ENCODE results near the gene FGF12. TPM values are rescaled to one million over a fixed set of nuclear protein-coding genes. Genes with fewer than 3 reads are reported as not detected.

The FGF12 gene
- total RNA-seq, 4 donors from 2014 or later = 1.0 to 4.4 (median 1.3) TPM; not detected in 1

DNA sequence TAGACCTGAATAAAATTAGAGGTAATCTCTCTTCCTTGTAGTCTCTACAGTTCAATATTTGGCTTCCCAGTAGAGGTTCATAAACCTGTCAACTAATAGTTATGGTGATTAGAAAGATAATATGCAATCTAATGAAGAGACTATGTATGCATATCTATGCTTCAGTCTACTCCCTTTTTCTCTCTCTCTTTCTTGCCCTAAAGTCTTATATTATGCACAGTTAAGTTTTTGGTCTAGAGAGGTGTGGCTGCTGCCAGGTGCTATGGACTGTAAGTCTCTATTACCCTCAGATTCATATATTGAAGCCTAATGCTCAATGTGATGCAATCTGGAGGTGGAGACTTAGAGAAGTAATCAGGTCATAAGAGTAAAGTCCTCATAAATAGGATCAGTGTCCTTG is 413.7 kb downstream of the FGF12 start:
- Histone ChIP-seq H3K4me1 (no peaks in the 10 kb centered on the region), H3K27ac (no peak overlapping the region), H3K27me3 (no peaks in the 10 kb centered on the region), H3K4me3 (no peak overlapping the region), H3K36me3 (no peaks in the 10 kb centered on the region), H3K9me3 (no peaks in the 10 kb centered on the region)
- intact Hi-C loops (cut with DNase I; ENCODE audit: low total_unique reads) = no loop called here
- TF ChIP-seq POLR2A (IDR thresholded peaks at IDR 0.05) = no peak
- TF ChIP-seq, protein P1, sequence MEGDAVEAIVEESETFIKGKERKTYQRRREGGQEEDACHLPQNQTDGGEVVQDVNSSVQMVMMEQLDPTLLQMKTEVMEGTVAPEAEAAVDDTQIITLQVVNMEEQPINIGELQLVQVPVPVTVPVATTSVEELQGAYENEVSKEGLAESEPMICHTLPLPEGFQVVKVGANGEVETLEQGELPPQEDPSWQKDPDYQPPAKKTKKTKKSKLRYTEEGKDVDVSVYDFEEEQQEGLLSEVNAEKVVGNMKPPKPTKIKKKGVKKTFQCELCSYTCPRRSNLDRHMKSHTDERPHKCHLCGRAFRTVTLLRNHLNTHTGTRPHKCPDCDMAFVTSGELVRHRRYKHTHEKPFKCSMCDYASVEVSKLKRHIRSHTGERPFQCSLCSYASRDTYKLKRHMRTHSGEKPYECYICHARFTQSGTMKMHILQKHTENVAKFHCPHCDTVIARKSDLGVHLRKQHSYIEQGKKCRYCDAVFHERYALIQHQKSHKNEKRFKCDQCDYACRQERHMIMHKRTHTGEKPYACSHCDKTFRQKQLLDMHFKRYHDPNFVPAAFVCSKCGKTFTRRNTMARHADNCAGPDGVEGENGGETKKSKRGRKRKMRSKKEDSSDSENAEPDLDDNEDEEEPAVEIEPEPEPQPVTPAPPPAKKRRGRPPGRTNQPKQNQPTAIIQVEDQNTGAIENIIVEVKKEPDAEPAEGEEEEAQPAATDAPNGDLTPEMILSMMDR (IDR thresholded peaks at IDR 0.05) = no peak
- no peak for DNase-seq

DNA sequence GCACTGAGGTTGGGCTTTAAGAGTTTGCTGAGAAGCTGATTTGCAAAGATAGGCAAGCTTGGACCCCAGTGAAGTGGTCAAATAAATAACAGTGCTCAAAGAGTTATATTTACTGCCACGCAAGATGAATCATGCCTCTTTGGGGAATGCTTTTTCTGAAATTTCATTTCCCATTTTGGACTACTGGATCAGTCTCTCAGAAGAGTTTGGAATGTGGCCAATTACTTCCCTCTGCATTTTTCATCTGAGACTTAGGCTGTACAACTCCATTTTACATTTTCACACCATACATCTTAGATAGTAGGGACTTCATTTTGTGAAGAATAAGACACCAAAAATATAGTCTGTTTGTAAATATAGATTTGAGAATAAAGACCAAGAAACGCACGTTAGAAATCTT is 419.7 kb downstream of the FGF12 start:
- no peak overlapping the region for H3K4me3 ChIP-seq
- no peak for DNase-seq
- H3K9me3 ChIP-seq = no peaks in the 10 kb centered on the region
- no peak for TF ChIP-seq POLR2A (IDR thresholded peaks at IDR 0.05)
- TF ChIP-seq, protein P1 (IDR thresholded peaks at IDR 0.05) = no peak
- H3K27ac ChIP-seq = no peak overlapping the region
- H3K4me1 ChIP-seq = no peaks in the 10 kb centered on the region
- H3K36me3 ChIP-seq = no peaks in the 10 kb centered on the region
- no peaks in the 10 kb centered on the region for H3K27me3 ChIP-seq
- intact Hi-C loops (cut with DNase I; ENCODE audit: low total_unique reads) = no loop called here

DNA sequence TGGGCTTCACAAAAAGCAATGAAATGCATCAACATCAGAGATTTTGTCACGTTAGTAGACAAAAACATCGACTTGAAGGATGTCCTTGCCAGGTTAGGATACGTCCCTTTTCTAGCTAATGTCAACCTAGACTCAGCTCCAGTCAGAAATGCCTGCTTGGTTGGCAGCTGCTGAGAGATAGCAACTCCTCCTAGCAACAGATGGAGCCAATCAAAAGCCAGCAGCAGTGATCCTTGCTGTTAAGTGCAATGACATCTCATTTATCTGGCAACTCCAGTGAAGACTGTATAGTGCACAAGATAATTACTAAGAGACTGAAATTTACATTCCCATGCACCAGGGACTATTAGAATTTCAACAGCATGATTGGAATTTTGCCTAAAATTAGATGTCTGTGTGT is 424.1 kb downstream of the FGF12 start:
- TF ChIP-seq, protein P1 (IDR thresholded peaks at IDR 0.05) = no peak
- no peak for TF ChIP-seq POLR2A (IDR thresholded peaks at IDR 0.05)
- H3K36me3 ChIP-seq = no peaks in the 10 kb centered on the region
- no peak overlapping the region for H3K4me3 ChIP-seq
- H3K4me1 ChIP-seq = no peaks in the 10 kb centered on the region
- no peaks in the 10 kb centered on the region for H3K9me3 ChIP-seq
- DNase-seq = no peak
- no peaks in the 10 kb centered on the region for H3K27me3 ChIP-seq
- intact Hi-C loops (cut with DNase I; ENCODE audit: low total_unique reads) = no loop called here
- no peak overlapping the region for H3K27ac ChIP-seq

DNA sequence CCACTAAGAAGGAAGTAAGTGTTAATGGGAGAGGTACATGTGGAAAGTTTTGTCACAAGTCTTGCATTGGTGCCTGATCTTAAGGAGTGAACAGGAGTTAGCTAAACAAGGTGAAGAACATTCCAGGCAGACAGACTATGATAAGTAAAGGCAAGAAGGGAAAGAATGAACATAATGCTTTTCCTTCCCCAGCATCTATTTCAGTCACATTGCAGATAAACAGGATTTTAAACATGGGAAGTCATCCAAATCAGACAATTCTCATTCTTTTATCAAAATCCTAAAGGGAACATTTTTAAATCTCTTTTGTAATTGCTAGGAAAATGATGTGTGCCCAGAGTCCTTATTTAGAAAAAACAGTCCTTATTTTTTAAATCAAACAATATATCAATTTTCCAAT is 424.6 kb downstream of the FGF12 start:
- no peaks in the 10 kb centered on the region for H3K36me3 ChIP-seq
- H3K4me1 ChIP-seq = no peaks in the 10 kb centered on the region
- no peak overlapping the region for H3K27ac ChIP-seq
- DNase-seq = no peak
- TF ChIP-seq, protein P1 (IDR thresholded peaks at IDR 0.05) = no peak
- no peak for TF ChIP-seq POLR2A (IDR thresholded peaks at IDR 0.05)
- H3K4me3 ChIP-seq = no peak overlapping the region
- no peaks in the 10 kb centered on the region for H3K27me3 ChIP-seq
- H3K9me3 ChIP-seq = no peaks in the 10 kb centered on the region
- intact Hi-C loops (cut with DNase I; ENCODE audit: low total_unique reads) = no loop called here

GRCh38 chr3:192299921-192300320 is 427.4 kb downstream of the FGF12 start:
- Histone ChIP-seq H3K27me3 (no peaks in the 10 kb centered on the region), H3K36me3 (no peaks in the 10 kb centered on the region), H3K9me3 (no peaks in the 10 kb centered on the region), H3K4me1 (no peaks in the 10 kb centered on the region), H3K4me3 (no peak overlapping the region), H3K27ac (no peak overlapping the region)
- TF ChIP-seq, protein P1 (IDR thresholded peaks at IDR 0.05) = no peak
- no peak for TF ChIP-seq POLR2A (IDR thresholded peaks at IDR 0.05)
- DNase-seq = no peak
- intact Hi-C loops (cut with DNase I; ENCODE audit: low total_unique reads) = no loop called here
